Lower leg skin (tissue), 4 donors: ENCODE results near the gene GAS7. TPM values are rescaled to one million over a fixed set of nuclear protein-coding genes. Genes with fewer than 3 reads are reported as not detected.

ENCODE experiments used
- DNase-seq, 2 donors: peaks; one replicate each; pipeline ENCODE4 v3.0.0-alpha.2; 2019; ENCODE audit warnings: low spot score in 2 of 2
- H3K4me3 ChIP-seq: fragments of 200-600 bp; sonication (generic); 2 replicates; pipeline ENCODE4 v1.5.1; 2017; ENCODE audit warnings: mild to moderate bottlenecking, low read depth; ENCODE audit not compliant: poor library complexity, severe bottlenecking
- POLR2A ChIP-seq, 2 donors: fragments of 450-650 bp; IDR thresholded peaks; one replicate each; pipeline ENCODE4 v1.6.1; 2016 to 2017; ENCODE audit warnings: antibody characterized with exemption in 2 of 2, mild to moderate bottlenecking in 1 of 2, moderate library complexity in 1 of 2
- WGBS, 2 donors: methylation state at CpG; one replicate each; pipeline ENCODE4 v1.1.5; 2018; 5-methylcytosine and 5-hydroxymethylcytosine counted together
- intact Hi-C: fragments of 100-400 bp; cut with DNase I; formaldehyde crosslinking; loops from one replicate; pipeline ENCODE4 v1.15.0; 2023; ENCODE audit warnings: low total_unique reads
- total RNA-seq, 4 donors: library from RNA; depleted of rRNA; stranded (reverse); fragments of >200 nt; gene quantifications; one replicate each; pipeline ENCODE4 v1.1.0, GENCODE V29; 2016
- TF ChIP-seq, protein P1 (sequence below), 3 donors: fragments of 450-650 bp; IDR thresholded peaks; one replicate each; pipeline ENCODE4 v1.5.1; 2016; ENCODE audit warnings: antibody characterized with exemption in 3 of 3, mild to moderate bottlenecking in 3 of 3, moderate library complexity in 2 of 3

GAS7 gene
- total RNA-seq, 4 donors from 2014 or later, result 97.8 to 148 (median 117) TPM

DNA sequence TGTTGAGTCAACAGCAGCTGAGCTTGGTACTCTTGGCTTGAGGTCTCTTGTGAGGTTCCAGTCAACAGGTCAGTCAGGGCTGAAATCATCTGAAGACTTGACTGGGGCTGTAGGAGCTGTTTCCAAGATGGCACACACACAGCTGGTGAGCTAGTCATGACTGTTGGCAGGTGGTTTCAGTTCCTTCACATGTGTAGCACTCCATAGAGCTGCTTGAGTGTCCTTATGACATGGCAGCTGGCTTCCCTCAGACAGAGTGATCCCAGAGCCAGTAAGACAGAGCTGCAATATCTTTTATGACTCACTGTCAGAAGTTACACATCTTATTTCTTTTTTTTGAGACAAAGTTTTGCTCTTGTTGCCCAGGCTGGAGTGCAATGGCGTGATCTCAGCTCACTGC, 19.5 kb upstream of the GAS7 start:
- no peak overlapping the region for H3K4me3 ChIP-seq
- TF ChIP-seq POLR2A (IDR thresholded peaks at IDR 0.05), result no peak
- TF ChIP-seq, protein P1, sequence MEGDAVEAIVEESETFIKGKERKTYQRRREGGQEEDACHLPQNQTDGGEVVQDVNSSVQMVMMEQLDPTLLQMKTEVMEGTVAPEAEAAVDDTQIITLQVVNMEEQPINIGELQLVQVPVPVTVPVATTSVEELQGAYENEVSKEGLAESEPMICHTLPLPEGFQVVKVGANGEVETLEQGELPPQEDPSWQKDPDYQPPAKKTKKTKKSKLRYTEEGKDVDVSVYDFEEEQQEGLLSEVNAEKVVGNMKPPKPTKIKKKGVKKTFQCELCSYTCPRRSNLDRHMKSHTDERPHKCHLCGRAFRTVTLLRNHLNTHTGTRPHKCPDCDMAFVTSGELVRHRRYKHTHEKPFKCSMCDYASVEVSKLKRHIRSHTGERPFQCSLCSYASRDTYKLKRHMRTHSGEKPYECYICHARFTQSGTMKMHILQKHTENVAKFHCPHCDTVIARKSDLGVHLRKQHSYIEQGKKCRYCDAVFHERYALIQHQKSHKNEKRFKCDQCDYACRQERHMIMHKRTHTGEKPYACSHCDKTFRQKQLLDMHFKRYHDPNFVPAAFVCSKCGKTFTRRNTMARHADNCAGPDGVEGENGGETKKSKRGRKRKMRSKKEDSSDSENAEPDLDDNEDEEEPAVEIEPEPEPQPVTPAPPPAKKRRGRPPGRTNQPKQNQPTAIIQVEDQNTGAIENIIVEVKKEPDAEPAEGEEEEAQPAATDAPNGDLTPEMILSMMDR (IDR thresholded peaks at IDR 0.05), result no peak
- DNase-seq, result no peak
- 95 to 100% methylated on average over 1 of the region's 1 CpG for WGBS, 2 donors
- intact Hi-C loops, result no loop called here

DNA sequence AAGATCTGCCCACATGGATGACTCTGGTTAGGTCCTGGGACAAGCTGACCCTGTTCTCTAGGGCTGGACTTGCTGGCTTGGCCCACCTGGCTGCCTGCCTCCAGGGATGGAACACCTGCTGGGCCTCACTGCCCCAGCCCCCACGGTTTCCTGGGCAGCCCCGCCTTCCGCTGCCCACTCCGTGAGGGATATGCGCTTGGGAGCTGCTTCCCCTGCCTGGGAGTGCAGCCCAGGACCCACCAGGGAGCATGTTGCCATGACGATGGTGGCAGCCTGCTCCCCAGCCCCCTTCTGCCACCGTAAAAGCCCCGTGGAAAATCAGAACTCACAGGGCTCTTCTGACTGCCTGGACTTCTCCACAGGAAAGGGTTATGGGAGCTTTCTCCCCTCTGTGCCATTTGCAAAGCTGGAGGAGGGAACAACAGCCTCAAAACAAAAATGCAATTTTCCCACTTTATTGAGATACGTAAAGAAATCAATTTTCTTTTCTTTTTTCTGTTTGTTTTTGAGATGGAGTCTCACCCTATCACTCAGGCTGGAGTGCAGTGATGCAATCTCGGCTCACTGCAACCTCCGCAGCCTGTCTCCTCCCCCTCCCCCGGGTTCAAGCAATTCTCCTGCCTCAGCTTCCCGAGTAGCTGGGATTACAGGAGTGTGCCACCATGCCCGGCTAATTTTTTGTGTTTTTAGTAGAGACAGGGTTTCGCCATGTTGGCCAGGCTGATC, 18.0 kb upstream of the GAS7 start:
- no peak overlapping the region for H3K4me3 ChIP-seq
- TF ChIP-seq POLR2A (IDR thresholded peaks at IDR 0.05), result no peak
- TF ChIP-seq, protein P1 (IDR thresholded peaks at IDR 0.05), result no peak
- intact Hi-C loops, result no loop called here
- 33 to 55% methylated on average over 10 to 14 of the region's 15 CpGs for WGBS, 2 donors
- peak in 1 of 2 donors; percentile 60 for DNase-seq

DNA sequence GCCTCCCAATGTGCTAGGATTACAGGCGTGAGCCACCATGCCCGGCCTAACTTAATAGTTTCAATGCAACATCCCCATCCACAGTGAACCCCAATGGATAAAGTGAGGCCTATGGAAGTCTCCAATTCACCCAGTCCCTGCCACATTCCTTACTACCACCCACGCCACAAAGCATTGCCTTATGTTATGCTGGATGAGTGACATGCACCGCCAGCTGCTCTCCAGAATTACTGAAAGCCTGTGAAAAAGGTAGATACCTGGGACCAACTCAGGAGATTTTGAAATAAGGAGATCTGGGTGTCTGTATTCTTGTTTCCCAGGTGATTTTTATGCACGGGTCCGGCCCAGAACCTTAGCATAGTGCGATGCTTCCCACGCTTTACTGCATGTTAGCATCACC, 16.9 kb upstream of the GAS7 start:
- intact Hi-C loops, result no loop called here
- WGBS, 2 donors, result 85 to 94% methylated on average over 8 of the region's 8 CpGs
- DNase-seq, result no peak
- TF ChIP-seq, protein P1 (IDR thresholded peaks at IDR 0.05), result no peak
- no peak for TF ChIP-seq POLR2A (IDR thresholded peaks at IDR 0.05)
- no peak overlapping the region for H3K4me3 ChIP-seq

DNA sequence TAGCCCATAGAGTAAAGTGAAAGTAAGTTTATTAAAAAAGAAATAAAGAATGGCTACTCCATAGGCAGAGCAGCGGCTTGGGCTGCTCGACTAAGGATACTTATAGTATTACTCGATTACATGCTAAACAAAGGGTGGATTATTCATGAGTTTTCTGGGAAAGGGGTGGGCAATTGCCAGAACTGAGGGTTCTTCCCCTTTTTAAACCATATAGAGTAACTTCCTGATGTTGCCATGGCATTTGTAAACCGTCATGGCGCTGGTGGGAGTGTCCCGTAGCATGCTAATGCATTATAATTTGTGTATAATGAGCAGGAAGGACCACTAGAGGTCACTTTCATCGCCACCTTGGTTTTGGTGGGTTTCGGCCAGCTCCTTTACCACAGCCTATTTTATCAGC, 13.3 kb upstream of the GAS7 start:
- DNase-seq, result no peak
- TF ChIP-seq, protein P1 (IDR thresholded peaks at IDR 0.05), result no peak
- TF ChIP-seq POLR2A (IDR thresholded peaks at IDR 0.05), result no peak
- intact Hi-C loops, result no loop called here
- WGBS, 2 donors, result 92 to 95% methylated on average over 8 of the region's 8 CpGs
- H3K4me3 ChIP-seq, result no peak overlapping the region

DNA sequence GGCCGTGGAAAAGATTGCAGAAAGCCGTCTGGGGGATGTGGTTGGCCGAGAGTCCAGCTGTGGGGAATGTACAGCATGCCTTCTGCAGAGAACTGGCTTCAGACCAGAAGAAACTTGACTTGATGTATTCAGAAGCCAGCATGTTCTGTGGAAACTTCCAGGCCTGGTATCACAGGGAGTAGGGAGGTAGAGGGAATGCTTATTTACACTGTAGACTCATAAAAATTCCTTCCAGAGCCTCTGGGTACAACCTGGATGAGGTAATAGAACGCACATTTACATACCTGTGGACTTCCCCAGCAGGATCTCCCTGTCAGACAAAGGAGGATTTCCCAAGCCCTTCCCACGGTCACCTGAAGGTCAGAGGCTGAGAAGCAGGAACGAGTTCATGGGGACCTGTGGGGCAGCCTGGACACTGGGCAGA, 11.8 kb upstream of the GAS7 start:
- intact Hi-C loops, result no loop called here
- DNase-seq, result no peak
- TF ChIP-seq POLR2A (IDR thresholded peaks at IDR 0.05), result no peak
- TF ChIP-seq, protein P1 (IDR thresholded peaks at IDR 0.05), result no peak
- WGBS, 2 donors, result 46 to 54% methylated on average over 6 of the region's 6 CpGs
- no peak overlapping the region for H3K4me3 ChIP-seq
